Neural progenitor cell (in vitro differentiated cells): ENCODE measurements around the gene RNASE4.

ENCODE experiments used
- EZH2 ChIP-seq: fragments of 200-600 bp; sonication (generic); IDR thresholded peaks from 2 replicates; pipeline ENCODE4 v1.6.1; 2017; ENCODE audit warnings: antibody characterized with exemption, mild to moderate bottlenecking, moderate library complexity
- EZH2phosphoT487 ChIP-seq: fragments of 200-600 bp; sonication (generic); IDR thresholded peaks from 2 replicates; pipeline ENCODE4 v1.6.1; 2017; ENCODE audit warnings: antibody characterized with exemption
- TF ChIP-seq, protein P1 (sequence below): fragments of 200-600 bp; sonication (generic); IDR thresholded peaks from 2 replicates; pipeline ENCODE4 v1.5.1; 2017; ENCODE audit warnings: antibody characterized with exemption, mild to moderate bottlenecking

DNA sequence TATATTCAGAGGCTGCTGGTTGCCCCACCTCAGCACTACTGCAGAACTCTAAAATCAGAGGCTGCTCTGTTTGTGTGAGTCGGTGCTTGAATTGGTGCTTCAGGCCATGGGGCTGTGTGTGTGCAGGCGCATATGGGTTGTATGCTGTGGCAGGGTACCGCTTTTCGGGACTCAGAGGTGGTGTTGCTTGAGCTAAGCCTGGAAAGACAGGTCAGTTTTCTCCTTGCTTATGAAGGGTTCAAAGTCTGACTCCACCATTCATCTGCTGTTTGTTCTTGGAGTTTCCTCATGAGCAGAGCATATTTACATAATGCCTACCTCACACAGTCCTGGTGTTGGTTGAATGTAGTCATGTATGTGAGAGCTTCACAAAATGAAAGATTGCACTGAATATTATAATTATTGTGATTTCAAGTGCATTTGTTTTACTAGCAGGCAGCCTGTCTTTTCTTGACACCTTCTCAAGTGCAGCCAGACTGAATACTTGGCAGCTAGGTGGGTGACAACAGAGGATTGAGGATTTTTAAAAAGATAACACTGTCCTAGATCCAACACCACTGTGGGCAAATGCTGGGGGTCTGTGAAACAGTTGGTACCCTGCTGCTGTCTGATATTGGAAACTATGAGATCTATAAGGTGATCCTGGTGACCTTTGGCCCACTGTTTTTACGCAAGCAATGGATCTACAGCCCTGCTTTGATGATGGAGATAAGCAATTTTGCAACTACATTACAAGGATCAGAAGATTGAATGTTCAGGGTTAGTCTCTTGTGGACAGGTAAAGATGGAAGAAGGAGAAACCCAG, 3.2 kb downstream of the RNASE4 start:
- TF ChIP-seq, protein P1, sequence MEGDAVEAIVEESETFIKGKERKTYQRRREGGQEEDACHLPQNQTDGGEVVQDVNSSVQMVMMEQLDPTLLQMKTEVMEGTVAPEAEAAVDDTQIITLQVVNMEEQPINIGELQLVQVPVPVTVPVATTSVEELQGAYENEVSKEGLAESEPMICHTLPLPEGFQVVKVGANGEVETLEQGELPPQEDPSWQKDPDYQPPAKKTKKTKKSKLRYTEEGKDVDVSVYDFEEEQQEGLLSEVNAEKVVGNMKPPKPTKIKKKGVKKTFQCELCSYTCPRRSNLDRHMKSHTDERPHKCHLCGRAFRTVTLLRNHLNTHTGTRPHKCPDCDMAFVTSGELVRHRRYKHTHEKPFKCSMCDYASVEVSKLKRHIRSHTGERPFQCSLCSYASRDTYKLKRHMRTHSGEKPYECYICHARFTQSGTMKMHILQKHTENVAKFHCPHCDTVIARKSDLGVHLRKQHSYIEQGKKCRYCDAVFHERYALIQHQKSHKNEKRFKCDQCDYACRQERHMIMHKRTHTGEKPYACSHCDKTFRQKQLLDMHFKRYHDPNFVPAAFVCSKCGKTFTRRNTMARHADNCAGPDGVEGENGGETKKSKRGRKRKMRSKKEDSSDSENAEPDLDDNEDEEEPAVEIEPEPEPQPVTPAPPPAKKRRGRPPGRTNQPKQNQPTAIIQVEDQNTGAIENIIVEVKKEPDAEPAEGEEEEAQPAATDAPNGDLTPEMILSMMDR, result no peak
- TF ChIP-seq EZH2phosphoT487 (no peak), EZH2 (no peak)
